ENCODE data around the gene PDE4D. TPM values are rescaled to one million over a fixed set of nuclear protein-coding genes. Genes with fewer than 3 reads are reported as not detected.

The PDE4D gene
- total RNA-seq, 1 donor from 2014 or later, result 85.8 TPM

DNA sequence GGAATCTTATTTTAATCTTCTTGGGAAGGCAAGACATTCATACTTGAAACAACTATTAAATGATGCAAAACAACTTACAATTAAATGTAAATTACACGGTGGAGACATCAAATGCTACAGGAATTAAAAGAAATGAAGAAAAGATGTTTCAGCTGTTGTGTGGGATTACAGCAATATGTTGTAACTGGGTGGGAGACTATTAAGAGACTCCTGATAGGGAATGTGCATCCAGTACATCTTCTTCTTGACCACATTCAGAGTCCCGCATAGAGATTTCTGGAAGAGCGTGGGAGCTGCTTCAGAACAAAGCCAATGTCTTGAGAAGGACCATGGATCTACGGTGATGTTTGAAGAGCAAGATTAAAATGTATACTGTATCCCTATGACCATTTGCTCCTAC is 199.1 kb downstream of the PDE4D start:
- TF ChIP-seq CTCF (IDR thresholded peaks at IDR 0.05), result no peak
- no peaks in the 10 kb centered on the region for H3K36me3 ChIP-seq
- no peak overlapping the region for H3K27ac ChIP-seq
- intact Hi-C loops (cut with DNase I), result no loop called here
- no peak overlapping the region for H3K4me3 ChIP-seq
- H3K9me3 ChIP-seq, result no peaks in the 10 kb centered on the region
- ATAC-seq, result no peak
- H3K27me3 ChIP-seq, result no peaks in the 10 kb centered on the region
- H3K4me1 ChIP-seq, result no peaks in the 10 kb centered on the region
- no peak for DNase-seq

- Histone ChIP-seq H3K27ac (no peak overlapping the region), H3K27me3 (no peaks in the 10 kb centered on the region), H3K36me3 (no peaks in the 10 kb centered on the region), H3K9me3 (no peaks in the 10 kb centered on the region), H3K4me3 (no peak overlapping the region), H3K4me1 (no peaks in the 10 kb centered on the region)
- intact Hi-C loops (cut with DNase I), result no loop called here
- ATAC-seq, result no peak
- no peak for DNase-seq
- no peak for TF ChIP-seq CTCF (IDR thresholded peaks at IDR 0.05)
These were observed 199.8 kb downstream of the PDE4D start for GRCh38 chr5:59693492-59694309.

- intact Hi-C loops (cut with DNase I), result no loop called here
- DNase-seq (no peak), ATAC-seq (no peak)
- Histone ChIP-seq H3K27ac (no peak overlapping the region), H3K9me3 (no peaks in the 10 kb centered on the region), H3K4me3 (no peak overlapping the region), H3K4me1 (no peaks in the 10 kb centered on the region), H3K27me3 (no peaks in the 10 kb centered on the region), H3K36me3 (no peaks in the 10 kb centered on the region)
- no peak for TF ChIP-seq CTCF (IDR thresholded peaks at IDR 0.05)
These were observed 207.7 kb downstream of the PDE4D start for GRCh38 chr5:59685793-59686192.

GRCh38 chr5:59685191-59685530 is 208.4 kb downstream of the PDE4D start:
- no peaks in the 10 kb centered on the region for H3K27me3 ChIP-seq
- H3K9me3 ChIP-seq, result no peaks in the 10 kb centered on the region
- intact Hi-C loops (cut with DNase I), result no loop called here
- no peaks in the 10 kb centered on the region for H3K36me3 ChIP-seq
- no peaks in the 10 kb centered on the region for H3K4me1 ChIP-seq
- DNase-seq (no peak), ATAC-seq (no peak)
- H3K4me3 ChIP-seq, result no peak overlapping the region
- H3K27ac ChIP-seq, result no peak overlapping the region
- TF ChIP-seq CTCF (IDR thresholded peaks at IDR 0.05), result no peak

DNA sequence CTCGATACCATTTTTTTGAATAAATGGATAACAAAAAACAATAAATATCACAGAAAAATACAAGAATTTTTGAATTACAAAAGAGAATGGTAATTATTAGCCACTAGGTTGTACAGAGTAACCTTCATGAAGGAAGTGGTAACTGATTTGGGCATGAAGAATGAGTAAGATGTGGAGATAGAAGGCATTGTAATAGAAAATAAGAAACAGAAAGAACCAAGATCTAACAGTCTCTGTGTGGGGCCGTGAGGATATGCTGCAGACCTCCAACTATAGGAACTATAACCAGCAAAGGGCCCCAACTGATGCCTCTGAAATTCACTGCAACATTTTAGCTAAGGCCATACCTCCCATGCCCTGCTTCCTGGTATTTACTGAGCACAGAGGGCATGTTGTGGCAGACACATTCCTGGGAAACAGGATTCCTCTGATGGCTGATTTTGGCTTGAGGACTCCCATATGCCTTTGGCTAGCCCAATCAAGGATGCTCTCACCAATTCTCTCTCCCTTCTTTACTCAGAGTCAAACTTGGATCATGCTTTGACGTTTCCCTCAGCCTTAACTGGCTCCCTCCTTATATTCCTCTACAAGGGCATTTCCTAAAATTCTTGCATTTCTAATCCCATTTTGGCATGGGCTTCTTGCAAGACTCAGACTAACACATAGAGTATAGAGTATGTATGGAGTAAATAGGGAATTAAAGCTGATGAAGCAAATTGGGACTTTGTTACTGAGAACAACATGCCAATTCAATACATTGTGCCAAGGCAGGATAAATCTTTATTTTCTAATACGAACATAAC is 208.9 kb downstream of the PDE4D start:
- DNase-seq (no peak), ATAC-seq (no peak)
- H3K27ac ChIP-seq, result no peak overlapping the region
- H3K4me1 ChIP-seq, result no peaks in the 10 kb centered on the region
- H3K4me3 ChIP-seq, result no peak overlapping the region
- no peaks in the 10 kb centered on the region for H3K36me3 ChIP-seq
- intact Hi-C loops (cut with DNase I), result no loop called here
- no peaks in the 10 kb centered on the region for H3K27me3 ChIP-seq
- no peak for TF ChIP-seq CTCF (IDR thresholded peaks at IDR 0.05)
- no peaks in the 10 kb centered on the region for H3K9me3 ChIP-seq

Data from upper lobe of right lung (tissue), 1 donor.